ENCODE data around the gene SGCB. TPM values are rescaled to one million over a fixed set of nuclear protein-coding genes. Genes with fewer than 3 reads are reported as not detected.

SGCB gene
- total and polyA plus RNA-seq, 4 donors = 6.4 to 39.9 (median 15.5) TPM

DNA sequence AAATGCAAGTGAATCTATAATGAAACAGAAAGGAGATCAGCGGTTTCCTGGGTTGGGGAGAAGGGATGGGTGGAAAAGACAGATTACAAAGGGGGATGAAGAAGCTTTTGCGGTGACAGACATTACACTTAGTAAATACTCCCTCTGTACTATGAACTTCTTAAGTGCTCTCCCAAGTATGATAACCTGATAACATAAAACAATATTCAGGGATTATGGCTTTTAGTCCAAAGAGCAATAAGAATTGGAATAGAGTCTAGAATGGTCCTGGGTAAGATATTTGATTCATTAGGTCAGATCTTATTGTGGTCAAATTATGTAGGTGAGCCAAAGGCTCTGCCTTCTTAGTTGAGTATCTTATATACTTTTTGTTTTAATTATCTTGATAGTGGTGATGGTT is 27.1 kb downstream of the SGCB start:
- Histone ChIP-seq H3K36me3 (ENCODE audit: control insufficient read depth in 4 of 4, insufficient read depth in 4 of 4, low read length in 4 of 4) (peaks cover 0 to 3% (median 0%) of the 10 kb centered on the region in 4 donors), H3K4me3 (no peak overlapping the region), H3K9ac (ENCODE audit: insufficient read depth in 1 of 2, low read length in 2 of 2) (no peak overlapping the region), H3K9me3 (ENCODE audit: control insufficient read depth in 4 of 4, insufficient read depth in 3 of 4, low read length in 3 of 4) (no peaks in the 10 kb centered on the region), H3K27me3 (ENCODE audit: control insufficient read depth in 3 of 3, insufficient read depth in 3 of 3, low read length in 2 of 3) (no peaks in the 10 kb centered on the region), H3K4me1 (ENCODE audit: control insufficient read depth in 5 of 5, insufficient read depth in 5 of 5, low read length in 5 of 5) (no peaks in the 10 kb centered on the region), H3K27ac (ENCODE audit: low read depth in 1 of 2, low read length in 1 of 2) (no peak overlapping the region)
- ATAC-seq (ENCODE audit: insufficient read depth, low FRiP score) (no peak), DNase-seq (no peak)
- TF ChIP-seq, protein P1, sequence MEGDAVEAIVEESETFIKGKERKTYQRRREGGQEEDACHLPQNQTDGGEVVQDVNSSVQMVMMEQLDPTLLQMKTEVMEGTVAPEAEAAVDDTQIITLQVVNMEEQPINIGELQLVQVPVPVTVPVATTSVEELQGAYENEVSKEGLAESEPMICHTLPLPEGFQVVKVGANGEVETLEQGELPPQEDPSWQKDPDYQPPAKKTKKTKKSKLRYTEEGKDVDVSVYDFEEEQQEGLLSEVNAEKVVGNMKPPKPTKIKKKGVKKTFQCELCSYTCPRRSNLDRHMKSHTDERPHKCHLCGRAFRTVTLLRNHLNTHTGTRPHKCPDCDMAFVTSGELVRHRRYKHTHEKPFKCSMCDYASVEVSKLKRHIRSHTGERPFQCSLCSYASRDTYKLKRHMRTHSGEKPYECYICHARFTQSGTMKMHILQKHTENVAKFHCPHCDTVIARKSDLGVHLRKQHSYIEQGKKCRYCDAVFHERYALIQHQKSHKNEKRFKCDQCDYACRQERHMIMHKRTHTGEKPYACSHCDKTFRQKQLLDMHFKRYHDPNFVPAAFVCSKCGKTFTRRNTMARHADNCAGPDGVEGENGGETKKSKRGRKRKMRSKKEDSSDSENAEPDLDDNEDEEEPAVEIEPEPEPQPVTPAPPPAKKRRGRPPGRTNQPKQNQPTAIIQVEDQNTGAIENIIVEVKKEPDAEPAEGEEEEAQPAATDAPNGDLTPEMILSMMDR (IDR thresholded peaks at IDR 0.05; ENCODE audit: control extremely low read depth, extremely low read depth) = no peak
- WGBS, 2 donors = 97 to 99% methylated on average over 2 of the region's 2 CpGs

DNA sequence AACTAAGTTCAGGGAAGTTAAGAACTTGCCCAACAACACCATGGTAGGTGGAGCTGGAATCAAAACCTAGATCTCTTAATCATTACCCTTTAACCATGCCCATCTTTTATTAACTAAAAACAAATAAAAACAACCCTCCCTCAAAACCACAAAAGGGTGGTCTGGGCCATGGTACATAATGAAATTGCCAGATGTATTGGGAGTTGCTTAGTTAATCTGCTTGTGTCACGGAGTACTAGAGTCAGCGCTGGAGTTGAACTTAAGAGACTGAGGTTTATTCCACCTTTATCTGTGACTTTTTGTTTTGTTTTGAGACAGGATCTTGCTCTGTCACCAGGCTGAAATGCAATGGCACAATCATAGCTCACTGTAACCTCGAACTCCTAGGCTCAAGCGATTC is 31.2 kb downstream of the SGCB start:
- Histone ChIP-seq H3K27ac (ENCODE audit: low read depth in 1 of 2, low read length in 1 of 2) (no peak overlapping the region), H3K27me3 (ENCODE audit: control insufficient read depth in 3 of 3, insufficient read depth in 3 of 3, low read length in 2 of 3) (no peaks in the 10 kb centered on the region)
- WGBS, 2 donors = 97 to 99% methylated on average over 4 of the region's 4 CpGs

DNA sequence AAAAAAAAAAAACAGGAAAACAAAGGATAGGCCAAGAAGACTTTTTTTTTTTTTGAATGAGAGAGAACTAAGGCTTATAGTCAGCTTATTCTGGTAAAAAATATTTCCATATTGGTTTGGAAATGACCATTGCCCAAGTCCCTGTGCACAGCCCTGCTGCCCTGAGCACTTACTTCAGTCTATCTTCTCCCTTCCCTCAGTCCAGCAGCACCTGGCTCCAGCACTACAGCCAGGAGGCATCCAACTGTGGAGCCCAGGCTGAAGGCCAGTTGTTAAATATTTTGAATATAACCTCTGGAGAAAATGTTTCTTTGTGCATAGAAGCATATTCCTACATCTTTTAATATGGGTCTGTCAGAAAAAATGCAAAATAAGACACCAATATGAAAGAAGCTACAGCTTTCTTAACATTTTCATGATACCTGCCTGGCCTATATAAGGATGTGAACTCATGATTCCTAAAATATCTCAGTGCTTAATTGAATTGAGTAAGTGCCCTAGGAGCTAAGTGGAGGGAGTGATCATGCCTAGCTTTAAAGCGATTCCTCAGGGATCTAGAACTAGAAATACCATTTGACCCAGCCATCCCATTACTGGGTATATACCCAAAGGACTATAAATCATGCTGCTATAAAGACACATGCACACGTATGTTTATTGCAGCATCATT is 32.4 kb downstream of the SGCB start:
- WGBS, 2 donors = 98% methylated on average over 1 of the region's 2 CpGs
- H3K36me3 ChIP-seq (ENCODE audit: control insufficient read depth in 4 of 4, insufficient read depth in 4 of 4, low read length in 4 of 4) = peaks cover 0 to 3% (median 0%) of the 10 kb centered on the region in 4 donors

More for the DNA sequence above, 31.2 kb downstream of the SGCB start:
- no peaks in the 10 kb centered on the region for H3K4me1 ChIP-seq (ENCODE audit: control insufficient read depth in 5 of 5, insufficient read depth in 5 of 5, low read length in 5 of 5)
- TF ChIP-seq, protein P1 (IDR thresholded peaks at IDR 0.05; ENCODE audit: control extremely low read depth, extremely low read depth) = no peak
- no peak overlapping the region for H3K9ac ChIP-seq (ENCODE audit: insufficient read depth in 1 of 2, low read length in 2 of 2)
- ATAC-seq (ENCODE audit: insufficient read depth, low FRiP score) (no peak), DNase-seq (no peak)
- no peak overlapping the region for H3K4me3 ChIP-seq
- peaks cover 0 to 3% (median 0%) of the 10 kb centered on the region in 4 donors for H3K36me3 ChIP-seq (ENCODE audit: control insufficient read depth in 4 of 4, insufficient read depth in 4 of 4, low read length in 4 of 4)
- H3K9me3 ChIP-seq (ENCODE audit: control insufficient read depth in 4 of 4, insufficient read depth in 3 of 4, low read length in 3 of 4) = no peaks in the 10 kb centered on the region

More for the DNA sequence above, 32.4 kb downstream of the SGCB start:
- Histone ChIP-seq H3K9me3 (ENCODE audit: control insufficient read depth in 4 of 4, insufficient read depth in 3 of 4, low read length in 3 of 4) (no peaks in the 10 kb centered on the region), H3K4me3 (no peak overlapping the region), H3K27me3 (ENCODE audit: control insufficient read depth in 3 of 3, insufficient read depth in 3 of 3, low read length in 2 of 3) (no peaks in the 10 kb centered on the region), H3K27ac (ENCODE audit: low read depth in 1 of 2, low read length in 1 of 2) (no peak overlapping the region), H3K4me1 (ENCODE audit: control insufficient read depth in 5 of 5, insufficient read depth in 5 of 5, low read length in 5 of 5) (no peaks in the 10 kb centered on the region), H3K9ac (ENCODE audit: insufficient read depth in 1 of 2, low read length in 2 of 2) (no peak overlapping the region)
- DNase-seq = no peak
- no peak for ATAC-seq (ENCODE audit: insufficient read depth, low FRiP score)
- TF ChIP-seq, protein P1 (IDR thresholded peaks at IDR 0.05; ENCODE audit: control extremely low read depth, extremely low read depth) = no peak
